Measurements from ENCODE around the gene IPO5.
A peak's percentile ranks its signal among the peaks of the same experiment; 100 is the strongest.
"Not testable (repeated sequence)": the region's sequence is repeated elsewhere in the genome, so short reads cannot be mapped to it uniquely, and the experiment has no call there.

Gene IPO5

GRCh38 chr13:97948041-97948440, 5.4 kb upstream of the IPO5 start:
- no peak for TF ChIP-seq CTCF (conservative IDR thresholded peaks at IDR 0.05; ENCODE audit: low read length)
- no peak overlapping the region for H3K4me3 ChIP-seq (ENCODE audit: low read length)
- no peak for DNase-seq (ENCODE audit: low read depth)

DNA sequence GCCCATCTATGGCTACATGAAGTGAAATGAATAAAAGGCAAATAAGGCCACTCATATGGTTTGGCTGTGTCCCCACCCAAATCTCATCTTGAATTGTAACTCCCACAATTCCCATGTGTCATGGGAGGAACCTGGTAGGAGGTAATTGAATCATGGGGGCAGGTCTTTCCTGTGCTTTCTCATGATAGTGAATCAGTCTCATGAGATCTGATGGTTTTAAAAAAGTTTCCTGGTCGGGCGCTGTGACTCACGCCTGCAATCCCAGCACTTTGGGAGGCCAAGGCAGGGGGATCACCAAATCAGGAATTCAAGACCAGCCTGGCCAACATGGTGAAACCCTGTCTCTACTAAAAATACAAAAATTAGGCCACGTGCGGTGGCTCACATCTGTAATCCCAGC, 4.2 kb upstream of the IPO5 start:
- not testable (repeated sequence) for H3K4me3 ChIP-seq (ENCODE audit: low read length)
- DNase-seq (ENCODE audit: low read depth) = peak; percentile 16

GRCh38 chr13:97951376-97951775, 2.1 kb upstream of the IPO5 start:
- no peak for TF ChIP-seq CTCF (conservative IDR thresholded peaks at IDR 0.05; ENCODE audit: low read length)
- no peak overlapping the region for H3K4me3 ChIP-seq (ENCODE audit: low read length)
- DNase-seq (ENCODE audit: low read depth) = no peak

GRCh38 chr13:97952831-97953230, 644 bp upstream of the IPO5 start:
- not testable (repeated sequence) for H3K4me3 ChIP-seq (ENCODE audit: low read length); DNase-seq (ENCODE audit: low read depth)

DNA sequence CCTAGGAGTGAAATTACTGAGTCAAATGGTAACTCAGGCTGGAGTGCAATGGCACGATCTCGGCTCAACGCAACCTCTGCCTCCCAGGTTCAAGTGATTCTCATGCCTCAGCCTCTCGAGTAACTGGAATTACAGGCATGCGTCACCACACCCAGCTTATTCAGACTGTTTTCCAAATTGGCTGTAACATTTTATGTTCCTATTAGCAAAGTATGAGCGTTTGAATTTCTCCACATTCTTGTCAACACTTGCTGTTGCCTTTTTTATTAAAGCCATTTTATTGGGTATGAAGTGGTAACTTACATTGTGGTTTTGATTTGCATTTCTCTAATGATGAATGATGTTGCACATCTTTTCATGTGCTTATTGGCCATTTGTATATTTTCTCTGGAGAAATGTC, 7.9 kb downstream of the IPO5 start:
- no peak for DNase-seq (ENCODE audit: low read depth)
- no peak for TF ChIP-seq CTCF (conservative IDR thresholded peaks at IDR 0.05; ENCODE audit: low read length)
- H3K4me3 ChIP-seq (ENCODE audit: low read length) = no peak overlapping the region

GRCh38 chr13:97962887-97963286, 9.4 kb downstream of the IPO5 start:
- DNase-seq (ENCODE audit: low read depth) = no peak
- TF ChIP-seq CTCF (conservative IDR thresholded peaks at IDR 0.05; ENCODE audit: low read length) = no peak

GRCh38 chr13:97967226-97967625, 13.8 kb downstream of the IPO5 start:
- H3K4me3 ChIP-seq (ENCODE audit: low read length) = no peak overlapping the region
- no peak for TF ChIP-seq CTCF (conservative IDR thresholded peaks at IDR 0.05; ENCODE audit: low read length)
- no peak for DNase-seq (ENCODE audit: low read depth)

More at GRCh38 chr13:97962887-97963286, 9.4 kb downstream of the IPO5 start:
- H3K4me3 ChIP-seq (ENCODE audit: low read length) = no peak overlapping the region

- no peak overlapping the region for H3K4me3 ChIP-seq (ENCODE audit: low read length)
- TF ChIP-seq CTCF (conservative IDR thresholded peaks at IDR 0.05; ENCODE audit: low read length) = no peak
- no peak for DNase-seq (ENCODE audit: low read depth)
Measured at GRCh38 chr13:97967948-97968347, 14.5 kb downstream of the IPO5 start.
